ENCODE data around the gene DAP. TPM values are rescaled to one million over a fixed set of nuclear protein-coding genes. Genes with fewer than 3 reads are reported as not detected.

Gene DAP
- total RNA-seq, 1 experiment from 2014 or later: 106 TPM

DNA sequence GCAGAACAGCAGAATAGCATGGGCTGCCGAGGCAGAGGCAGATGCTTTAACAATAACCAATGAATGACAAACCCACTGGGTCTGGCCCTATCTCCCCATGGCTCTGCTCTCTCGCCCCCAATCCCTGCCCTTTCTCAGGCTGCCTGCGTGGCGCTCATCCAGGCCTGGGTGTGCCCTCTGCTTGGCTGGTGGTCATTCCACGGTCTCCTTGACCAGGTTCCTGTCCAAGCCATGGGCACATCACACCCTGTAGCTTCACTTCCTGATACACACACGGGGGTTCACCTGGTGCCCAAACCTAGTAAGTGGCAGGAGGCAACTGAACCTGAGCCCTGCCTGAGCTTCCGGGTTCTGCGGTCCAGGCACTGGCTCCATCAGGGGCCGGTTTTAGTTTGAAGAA lies 87.6 kb downstream of the DAP start:
- H3K4me3 ChIP-seq (ENCODE audit: low read length): no peak overlapping the region
- H3F3A ChIP-seq (ENCODE audit: low read length, unreplicated experiment): no peaks in the 10 kb centered on the region
- no TSS peak for BruUV-seq (replicated peaks)
- no peak for ATAC-seq
- no peak overlapping the region for H2AFZ ChIP-seq (ENCODE audit: low read length)
- CTCF ChIA-PET: no interaction called here
- no peak for DNase-seq
- POLR2A ChIA-PET (ENCODE audit: unreplicated experiment): no interaction called here
- TF ChIP-seq EZH2phosphoT487 (IDR thresholded peaks at IDR 0.05; ENCODE audit: borderline replicate concordance, low read length): no peak
- H3K36me3 ChIP-seq (ENCODE audit: low read depth, low read length): peaks cover 14% of the 10 kb centered on the region
- no peaks in the 10 kb centered on the region for H3K79me2 ChIP-seq (ENCODE audit: low read length)
- intact Hi-C loops (cut with micrococcal nuclease): loop anchor here (5.0 kb wide), 1 partner anchor 221 kb away; no protein-coding TSS in a partner anchor
- H4K20me1 ChIP-seq (ENCODE audit: low read length): no peaks in the 10 kb centered on the region
- no peaks in the 10 kb centered on the region for H3K27me3 ChIP-seq (ENCODE audit: low read length)
- no peaks in the 10 kb centered on the region for H3K4me1 ChIP-seq (ENCODE audit: insufficient read depth, low read length)
- H3K9ac ChIP-seq (ENCODE audit: low read length): no peak overlapping the region
- H3K4me2 ChIP-seq (ENCODE audit: low read length): no peak overlapping the region
- H3K9me3 ChIP-seq (ENCODE audit: low read length): 0 out of 2 replicates have a peak, but pooled peaks cover 3% of the 10 kb centered on the region
- H3K27ac ChIP-seq (ENCODE audit: low read length): no peak overlapping the region
- H3K9me2 ChIP-seq (replicated peaks; ENCODE audit: low read length): no peaks in the 10 kb centered on the region

DNA sequence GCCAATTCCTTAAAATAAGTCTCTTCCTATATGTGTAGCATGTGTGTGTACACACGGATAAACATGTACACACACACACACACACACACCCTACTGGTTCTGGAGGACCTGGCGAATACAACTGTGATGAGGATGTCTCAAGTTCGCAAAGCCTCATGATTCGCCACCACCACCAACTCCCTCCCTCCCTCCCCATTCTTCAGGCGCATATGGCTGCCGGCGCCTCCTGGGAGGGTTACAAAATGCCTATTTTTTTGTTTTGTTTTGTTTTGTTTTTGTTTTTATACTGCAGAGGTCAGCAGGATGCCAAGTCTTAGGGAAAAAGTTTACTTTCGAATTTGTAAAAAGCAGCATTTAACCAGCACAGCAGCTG lies 88.0 kb downstream of the DAP start:
- H3K36me3 ChIP-seq (ENCODE audit: low read depth, low read length): peaks cover 11% of the 10 kb centered on the region
- H3K9ac ChIP-seq (ENCODE audit: low read length): no peak overlapping the region
- ChIA-PET CTCF (no interaction called here), POLR2A (ENCODE audit: unreplicated experiment) (no interaction called here)
- no peaks in the 10 kb centered on the region for H3K27me3 ChIP-seq (ENCODE audit: low read length)
- DNase-seq: no peak
- H3K27ac ChIP-seq (ENCODE audit: low read length): no peak overlapping the region
- H3K9me3 ChIP-seq (ENCODE audit: low read length): 0 out of 2 replicates have a peak, but pooled peaks cover 7% of the 10 kb centered on the region
- BruUV-seq (replicated peaks): no TSS peak
- no peaks in the 10 kb centered on the region for H4K20me1 ChIP-seq (ENCODE audit: low read length)
- no peak for ATAC-seq
- no peak overlapping the region for H2AFZ ChIP-seq (ENCODE audit: low read length)
- H3K79me2 ChIP-seq (ENCODE audit: low read length): no peaks in the 10 kb centered on the region
- no peaks in the 10 kb centered on the region for H3K4me1 ChIP-seq (ENCODE audit: insufficient read depth, low read length)
- no peaks in the 10 kb centered on the region for H3K9me2 ChIP-seq (replicated peaks; ENCODE audit: low read length)
- H3F3A ChIP-seq (ENCODE audit: low read length, unreplicated experiment): no peaks in the 10 kb centered on the region
- TF ChIP-seq, protein P1, sequence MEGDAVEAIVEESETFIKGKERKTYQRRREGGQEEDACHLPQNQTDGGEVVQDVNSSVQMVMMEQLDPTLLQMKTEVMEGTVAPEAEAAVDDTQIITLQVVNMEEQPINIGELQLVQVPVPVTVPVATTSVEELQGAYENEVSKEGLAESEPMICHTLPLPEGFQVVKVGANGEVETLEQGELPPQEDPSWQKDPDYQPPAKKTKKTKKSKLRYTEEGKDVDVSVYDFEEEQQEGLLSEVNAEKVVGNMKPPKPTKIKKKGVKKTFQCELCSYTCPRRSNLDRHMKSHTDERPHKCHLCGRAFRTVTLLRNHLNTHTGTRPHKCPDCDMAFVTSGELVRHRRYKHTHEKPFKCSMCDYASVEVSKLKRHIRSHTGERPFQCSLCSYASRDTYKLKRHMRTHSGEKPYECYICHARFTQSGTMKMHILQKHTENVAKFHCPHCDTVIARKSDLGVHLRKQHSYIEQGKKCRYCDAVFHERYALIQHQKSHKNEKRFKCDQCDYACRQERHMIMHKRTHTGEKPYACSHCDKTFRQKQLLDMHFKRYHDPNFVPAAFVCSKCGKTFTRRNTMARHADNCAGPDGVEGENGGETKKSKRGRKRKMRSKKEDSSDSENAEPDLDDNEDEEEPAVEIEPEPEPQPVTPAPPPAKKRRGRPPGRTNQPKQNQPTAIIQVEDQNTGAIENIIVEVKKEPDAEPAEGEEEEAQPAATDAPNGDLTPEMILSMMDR (conservative IDR thresholded peaks at IDR 0.05; ENCODE audit: low read depth, low read length): no peak
- TF ChIP-seq EZH2phosphoT487 (IDR thresholded peaks at IDR 0.05; ENCODE audit: borderline replicate concordance, low read length): no peak
- TF ChIP-seq EZH2 (IDR thresholded peaks at IDR 0.05; ENCODE audit: low read length, unreplicated experiment): no peak
- H3K4me2 ChIP-seq (ENCODE audit: low read length): no peak overlapping the region
- no peak overlapping the region for H3K4me3 ChIP-seq (ENCODE audit: low read length)
- intact Hi-C loops (cut with micrococcal nuclease): loop anchor here (5.0 kb wide), 1 partner anchor 221 kb away; no protein-coding TSS in a partner anchor

DNA sequence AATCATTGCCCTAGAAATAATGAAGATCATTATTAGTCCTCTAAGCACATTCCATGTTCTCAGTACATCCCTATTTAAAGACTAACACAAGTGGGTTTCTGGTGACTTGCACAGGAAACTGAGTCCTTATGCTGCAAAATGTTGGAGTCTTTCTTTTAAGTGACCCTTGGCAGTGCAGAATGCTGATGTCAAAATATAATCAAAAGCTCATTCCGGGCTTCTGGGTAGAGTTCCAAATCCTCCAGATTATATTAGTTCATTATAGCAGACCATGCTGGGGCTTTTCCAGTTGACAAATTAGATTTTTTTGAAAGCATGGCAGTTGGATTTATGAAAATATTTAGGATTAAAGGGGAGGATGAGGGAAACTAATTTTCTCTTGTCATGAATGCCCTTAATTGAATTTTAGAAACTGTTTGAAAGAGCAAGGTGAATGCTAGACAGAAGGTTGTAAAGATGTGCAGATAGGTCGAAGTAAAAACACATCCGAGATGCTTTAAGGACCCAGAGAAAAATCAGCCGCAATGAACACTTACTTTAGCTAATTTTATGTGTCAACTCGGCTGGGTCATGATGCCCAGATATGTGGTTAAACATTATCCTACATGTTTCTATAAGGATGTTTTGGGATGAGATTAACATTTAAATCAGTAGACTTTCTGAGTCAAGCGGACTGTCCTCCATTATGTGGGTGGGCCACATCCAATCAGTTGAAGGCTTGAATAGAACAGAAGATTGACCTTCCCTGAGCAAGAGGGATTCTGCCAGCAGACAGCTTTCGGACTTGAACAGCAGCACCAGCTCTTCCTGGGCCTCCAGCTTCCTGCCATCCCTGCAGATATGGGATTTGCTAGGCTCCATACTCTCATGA lies 88.7 kb downstream of the DAP start:
- Histone ChIP-seq H3K4me2 (ENCODE audit: low read length) (no peak overlapping the region), H3K4me1 (ENCODE audit: insufficient read depth, low read length) (no peaks in the 10 kb centered on the region), H3K9me2 (replicated peaks; ENCODE audit: low read length) (no peaks in the 10 kb centered on the region), H4K20me1 (ENCODE audit: low read length) (no peaks in the 10 kb centered on the region), H3K27me3 (ENCODE audit: low read length) (no peaks in the 10 kb centered on the region), H3K4me3 (ENCODE audit: low read length) (no peak overlapping the region), H3K36me3 (ENCODE audit: low read depth, low read length) (peaks cover 5% of the 10 kb centered on the region), H3K79me2 (ENCODE audit: low read length) (no peaks in the 10 kb centered on the region), H3F3A (ENCODE audit: low read length, unreplicated experiment) (no peaks in the 10 kb centered on the region), H3K9ac (ENCODE audit: low read length) (no peak overlapping the region), H2AFZ (ENCODE audit: low read length) (no peak overlapping the region), H3K27ac (ENCODE audit: low read length) (no peak overlapping the region), H3K9me3 (ENCODE audit: low read length) (0 out of 2 replicates have a peak, but pooled peaks cover 8% of the 10 kb centered on the region)
- ATAC-seq: no peak
- ChIA-PET CTCF (no interaction called here), POLR2A (ENCODE audit: unreplicated experiment) (no interaction called here)
- intact Hi-C loops (cut with micrococcal nuclease): loop anchor here (5.0 kb wide), 1 partner anchor 220 kb away; no protein-coding TSS in a partner anchor
- DNase-seq: no peak
- no TSS peak for BruUV-seq (replicated peaks)
- TF ChIP-seq, protein P1 (conservative IDR thresholded peaks at IDR 0.05; ENCODE audit: low read depth, low read length): no peak
- TF ChIP-seq EZH2 (IDR thresholded peaks at IDR 0.05; ENCODE audit: low read length, unreplicated experiment): no peak
- TF ChIP-seq EZH2phosphoT487 (IDR thresholded peaks at IDR 0.05; ENCODE audit: borderline replicate concordance, low read length): no peak

All from PC-3 (cell line).